T-helper 9 cell (primary cell): ENCODE measurements around the gene SHB.

Source experiments
- DNase-seq: peaks from one replicate; pipeline ENCODE4 v3.0.0-alpha.2; 2020

Gene SHB

GRCh38 chr9:38039907-38040682, 28.9 kb downstream of the SHB start:
- DNase-seq = no peak

GRCh38 chr9:38039090-38039906, 29.7 kb downstream of the SHB start:
- no peak for DNase-seq

- no peak for DNase-seq
These were observed 30.5 kb downstream of the SHB start for GRCh38 chr9:38038307-38039089.

GRCh38 chr9:38037981-38038306, 31.1 kb downstream of the SHB start:
- no peak for DNase-seq

GRCh38 chr9:38036359-38037084, 32.5 kb downstream of the SHB start:
- DNase-seq = no peak

- DNase-seq = no peak
These were observed 33.2 kb downstream of the SHB start for GRCh38 chr9:38035873-38036272.

DNA sequence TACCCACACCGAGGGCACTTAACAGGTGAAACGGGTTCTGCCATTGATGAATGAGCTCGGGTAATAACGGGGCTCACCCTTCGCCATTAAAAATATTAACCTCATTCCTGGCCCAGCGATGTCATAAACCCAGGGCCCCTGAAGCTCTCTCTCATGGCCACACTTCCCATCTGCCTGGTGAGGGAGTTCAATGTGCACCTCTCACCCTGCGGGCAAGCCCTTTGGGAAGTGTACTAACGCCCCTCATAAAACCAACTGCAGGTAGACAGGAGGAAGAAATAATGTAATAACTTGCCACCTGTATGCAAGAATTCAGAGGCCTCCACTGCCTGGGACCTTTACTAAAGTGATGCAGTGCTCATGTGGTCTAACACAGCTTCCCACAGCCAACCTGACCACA, 35.1 kb downstream of the SHB start:
- DNase-seq = no peak

DNA sequence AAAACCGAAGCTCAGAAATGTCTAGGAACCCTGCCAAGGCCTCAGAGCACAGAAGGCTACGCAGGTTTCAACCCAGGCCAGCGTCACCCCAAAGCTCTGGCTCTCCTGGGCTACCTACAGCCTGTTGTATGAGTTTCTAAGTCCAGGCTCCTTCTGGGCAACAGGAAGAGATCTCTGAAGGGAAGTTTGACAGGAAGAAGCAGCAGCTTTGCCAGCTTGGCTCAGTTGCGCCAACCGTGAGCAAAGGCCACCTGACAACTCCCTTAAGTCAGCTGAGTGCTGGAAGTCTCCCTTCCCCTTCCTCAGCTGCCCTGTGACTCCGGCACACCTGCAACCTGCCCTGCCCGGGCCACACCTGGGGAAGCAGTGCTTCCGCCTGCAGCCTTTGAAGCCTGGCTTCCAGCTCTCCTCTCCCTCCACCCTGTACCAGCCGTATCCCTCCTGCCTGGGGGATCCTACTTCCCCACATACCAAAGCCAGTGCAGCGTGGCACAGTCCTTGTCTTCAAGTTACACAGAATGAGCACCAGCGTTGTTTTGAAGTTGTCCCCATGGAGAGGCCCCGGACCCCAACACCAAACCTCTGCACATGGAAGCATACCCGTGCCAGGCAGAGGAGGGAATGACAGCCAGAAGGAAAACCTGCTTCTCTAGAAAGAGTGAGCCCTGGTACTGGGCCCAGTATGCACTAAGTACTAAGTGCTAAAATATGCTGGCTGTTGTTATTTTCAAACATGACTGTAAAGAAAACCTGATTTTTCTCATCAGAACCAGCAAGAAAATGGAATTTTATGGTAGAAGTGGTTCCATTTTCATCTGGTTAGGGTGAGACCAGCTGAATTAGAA, 36.5 kb downstream of the SHB start:
- no peak for DNase-seq

GRCh38 chr9:38031594-38031993, 37.4 kb downstream of the SHB start:
- DNase-seq = no peak

DNA sequence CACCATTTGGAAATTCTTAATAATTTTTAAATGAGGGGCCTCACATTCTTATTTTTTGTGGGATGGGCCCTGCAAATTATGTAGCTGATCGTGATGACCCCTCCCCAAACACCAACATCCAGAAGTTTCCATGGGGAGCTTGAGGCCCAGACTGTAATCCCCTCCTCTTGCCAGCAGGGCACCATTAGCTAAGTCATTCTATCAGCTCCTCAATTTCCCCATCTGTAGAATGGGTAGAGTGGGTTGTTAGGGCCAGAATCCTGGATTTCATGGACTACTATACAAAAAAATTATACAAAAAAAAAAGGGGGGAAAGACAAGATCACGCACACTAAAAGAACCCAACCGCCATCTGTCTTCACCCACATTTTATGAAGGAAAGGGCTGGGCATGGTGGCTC, 38.4 kb downstream of the SHB start:
- DNase-seq = no peak

DNA sequence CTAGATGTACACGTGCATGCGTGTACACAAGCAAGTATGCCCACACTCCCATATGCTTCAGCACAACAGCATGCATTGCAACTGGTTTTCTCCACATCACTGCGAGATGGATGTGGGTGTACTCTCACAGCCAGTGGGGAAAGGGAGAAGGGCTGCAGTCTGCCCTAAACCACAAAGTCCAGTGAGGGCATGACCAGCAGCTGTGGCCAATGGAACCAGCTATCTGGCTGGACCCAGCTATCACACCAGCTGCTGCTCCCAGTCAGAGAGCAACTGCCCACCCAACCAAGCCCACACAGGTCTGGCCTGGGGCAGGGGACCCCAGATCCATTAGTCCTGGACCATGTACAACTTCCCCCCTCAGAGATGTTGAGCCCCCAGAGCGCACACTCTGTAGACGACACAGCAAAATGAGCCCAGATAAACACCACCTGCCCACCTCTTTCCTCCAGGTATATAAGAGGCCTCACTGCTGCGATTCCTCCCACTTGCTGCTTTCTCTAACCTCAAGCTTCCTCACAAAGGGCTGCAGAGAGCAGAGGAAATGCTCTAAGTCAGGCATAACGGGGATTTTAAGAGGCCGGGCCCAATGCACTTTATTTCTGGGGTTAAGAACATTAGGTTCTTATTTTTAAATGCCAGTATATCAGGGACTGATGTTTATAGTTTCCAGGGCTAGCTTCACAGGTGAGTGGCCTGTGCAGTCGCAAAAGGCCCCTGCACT, 39.0 kb downstream of the SHB start:
- no peak for DNase-seq

DNA sequence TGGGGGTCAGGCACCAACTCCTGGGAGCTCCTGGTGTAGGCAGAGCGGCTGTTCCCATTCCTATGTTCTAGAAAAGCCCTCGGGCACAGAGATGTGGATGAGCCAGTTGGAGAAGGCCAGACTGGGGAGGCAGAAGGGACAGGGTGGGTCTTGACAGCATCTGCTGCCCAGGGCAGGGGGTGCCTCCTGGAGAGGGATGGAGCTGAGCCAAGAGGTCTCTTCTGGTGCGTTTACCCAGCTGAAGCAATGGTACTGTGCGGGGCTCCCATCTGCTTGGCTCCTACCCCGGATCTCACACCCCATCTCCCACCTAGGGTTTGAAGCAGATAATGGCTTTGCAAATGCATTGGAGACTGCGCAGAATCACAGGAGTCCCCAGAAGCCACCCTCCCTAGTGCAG, 41.3 kb downstream of the SHB start:
- DNase-seq = no peak

DNA sequence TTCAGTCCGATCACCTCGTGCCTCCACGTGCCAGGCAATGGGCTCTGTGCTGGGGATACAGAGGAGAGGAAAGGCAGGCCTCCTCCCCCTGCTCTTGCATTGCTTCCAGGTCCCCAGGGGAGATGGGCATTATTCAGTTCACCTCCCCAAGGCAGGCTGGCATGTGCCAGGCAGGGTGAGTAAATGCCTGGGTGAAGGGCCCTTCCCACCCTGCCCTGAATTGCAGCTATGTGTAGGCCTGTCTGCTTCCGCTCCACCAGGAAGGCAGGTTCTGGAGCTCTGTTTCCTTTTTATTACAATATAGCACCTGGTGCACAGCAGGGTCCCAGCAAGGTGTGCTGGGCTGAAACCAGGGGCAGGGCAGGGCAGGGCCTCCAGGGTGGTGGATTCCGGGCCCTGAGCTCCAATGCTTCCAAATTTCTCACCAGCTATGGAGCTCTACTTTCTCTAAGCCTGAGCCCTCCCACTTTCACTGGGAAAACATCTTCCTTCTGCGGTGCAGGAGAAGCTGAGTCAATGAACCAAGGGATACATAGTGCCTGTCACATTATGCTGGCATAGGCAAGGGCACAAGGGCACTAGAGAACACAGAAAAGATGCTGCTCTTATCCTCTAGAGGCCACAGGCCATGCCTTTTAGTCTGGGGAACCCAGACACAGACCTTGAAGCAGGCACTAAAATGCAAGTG, 42.0 kb downstream of the SHB start:
- DNase-seq = no peak

- DNase-seq = no peak
These were observed 42.8 kb downstream of the SHB start for GRCh38 chr9:38026021-38026809.

DNA sequence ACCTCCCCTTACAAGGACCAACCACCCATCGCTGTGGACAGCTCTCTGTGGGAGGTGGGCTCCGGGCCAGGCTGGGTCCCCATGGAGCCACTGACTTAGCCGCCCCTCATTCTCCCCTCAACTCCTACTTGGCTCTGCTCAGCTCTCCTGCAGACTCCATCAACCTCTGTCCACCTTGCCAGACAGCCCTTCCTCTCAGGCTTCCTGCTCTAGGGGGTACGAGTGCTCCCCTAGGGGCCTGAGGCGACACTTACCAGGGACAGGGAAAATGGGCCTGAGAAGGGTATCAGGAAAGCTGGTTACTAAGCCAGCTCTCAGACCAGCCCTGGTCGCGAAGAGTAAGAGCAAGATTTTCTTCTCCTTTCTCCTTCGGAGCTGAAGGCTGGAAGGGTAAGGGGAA, 43.9 kb downstream of the SHB start:
- no peak for DNase-seq

GRCh38 chr9:38024036-38024681, 44.9 kb downstream of the SHB start:
- DNase-seq = no peak

GRCh38 chr9:38023661-38024035, 45.4 kb downstream of the SHB start:
- no peak for DNase-seq

DNA sequence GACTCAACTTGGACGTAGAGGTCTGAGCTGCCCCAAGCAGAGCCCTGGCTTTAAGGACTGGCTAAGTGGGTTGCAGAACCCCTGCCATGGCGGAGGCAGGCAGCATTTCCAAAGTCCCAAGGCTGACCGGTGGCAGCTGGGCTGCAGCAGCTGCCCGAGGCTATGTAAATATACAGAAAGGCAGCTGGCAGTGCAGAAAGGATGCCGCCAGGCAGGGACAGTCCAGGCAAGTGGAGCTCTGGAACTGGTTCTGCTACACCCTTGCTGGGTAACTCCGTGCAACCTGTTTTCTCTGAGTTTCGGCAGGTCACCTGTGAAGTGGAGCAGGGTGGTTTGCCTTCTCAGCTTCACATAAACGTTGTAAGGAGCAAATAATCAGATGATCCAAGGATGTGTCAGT, 46.0 kb downstream of the SHB start:
- no peak for DNase-seq

- no peak for DNase-seq
These were observed 46.7 kb downstream of the SHB start for GRCh38 chr9:38022203-38022895.
